ENCODE results near the gene FAM187B. TPM values are rescaled to one million over a fixed set of nuclear protein-coding genes. Genes with fewer than 3 reads are reported as not detected.

The FAM187B gene
- total RNA-seq, 6 experiments from 2014 or later: not detected

DNA sequence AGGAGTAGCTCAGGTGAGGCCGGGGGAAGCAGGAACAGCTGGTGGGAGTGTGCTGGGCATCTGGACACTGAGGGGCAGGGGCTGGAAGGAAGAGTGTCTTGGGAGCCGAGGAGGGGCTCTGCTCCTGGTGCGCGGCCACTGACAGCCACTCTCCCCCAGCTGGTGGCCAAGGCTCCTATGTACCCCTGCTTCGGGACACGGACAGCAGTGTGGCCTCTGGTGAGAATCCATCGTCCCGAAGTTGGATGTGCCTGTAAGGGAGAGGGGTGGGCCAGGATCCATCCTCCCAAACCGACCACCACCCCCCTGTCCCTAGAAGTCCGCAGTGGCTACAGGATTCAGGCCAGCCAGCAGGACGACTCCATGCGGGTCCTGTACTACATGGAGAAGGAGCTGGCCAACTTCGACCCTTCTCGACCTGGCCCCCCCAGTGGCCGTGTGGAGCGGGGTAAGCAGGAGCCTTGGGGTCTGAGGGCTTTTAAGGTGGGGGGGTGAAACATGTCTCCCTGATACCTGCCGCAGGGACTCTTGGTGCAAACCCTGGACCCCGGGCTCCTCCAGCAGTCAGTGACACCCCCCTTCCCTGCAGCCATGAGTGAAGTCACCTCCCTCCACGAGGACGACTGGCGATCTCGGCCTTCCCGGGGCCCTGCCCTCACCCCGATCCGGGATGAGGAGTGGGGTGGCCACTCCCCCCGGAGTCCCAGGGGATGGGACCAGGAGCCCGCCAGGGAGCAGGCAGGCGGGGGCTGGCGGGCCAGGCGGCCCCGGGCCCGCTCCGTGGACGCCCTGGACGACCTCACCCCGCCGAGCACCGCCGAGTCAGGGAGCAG, 38.2 kb upstream of the FAM187B start:
- Histone ChIP-seq H3K9me3 (no peaks in the 10 kb centered on the region), H3K4me3 (peak overlapping the region; percentile 73 to 86 (median 79)), H3K4me1 (peaks cover 0 to 30% (median 10%) of the 10 kb centered on the region in 4 donors), H3K27me3 (no peaks in the 10 kb centered on the region), H3K36me3 (peaks cover 0 to 11% (median 7%) of the 10 kb centered on the region in 4 donors), H3K27ac (peak overlapping the region; percentile 79 to 92 (median 92))
- peak; percentile 0 to 2 (median 1) for ATAC-seq
- TF ChIP-seq, protein P1, sequence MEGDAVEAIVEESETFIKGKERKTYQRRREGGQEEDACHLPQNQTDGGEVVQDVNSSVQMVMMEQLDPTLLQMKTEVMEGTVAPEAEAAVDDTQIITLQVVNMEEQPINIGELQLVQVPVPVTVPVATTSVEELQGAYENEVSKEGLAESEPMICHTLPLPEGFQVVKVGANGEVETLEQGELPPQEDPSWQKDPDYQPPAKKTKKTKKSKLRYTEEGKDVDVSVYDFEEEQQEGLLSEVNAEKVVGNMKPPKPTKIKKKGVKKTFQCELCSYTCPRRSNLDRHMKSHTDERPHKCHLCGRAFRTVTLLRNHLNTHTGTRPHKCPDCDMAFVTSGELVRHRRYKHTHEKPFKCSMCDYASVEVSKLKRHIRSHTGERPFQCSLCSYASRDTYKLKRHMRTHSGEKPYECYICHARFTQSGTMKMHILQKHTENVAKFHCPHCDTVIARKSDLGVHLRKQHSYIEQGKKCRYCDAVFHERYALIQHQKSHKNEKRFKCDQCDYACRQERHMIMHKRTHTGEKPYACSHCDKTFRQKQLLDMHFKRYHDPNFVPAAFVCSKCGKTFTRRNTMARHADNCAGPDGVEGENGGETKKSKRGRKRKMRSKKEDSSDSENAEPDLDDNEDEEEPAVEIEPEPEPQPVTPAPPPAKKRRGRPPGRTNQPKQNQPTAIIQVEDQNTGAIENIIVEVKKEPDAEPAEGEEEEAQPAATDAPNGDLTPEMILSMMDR (IDR thresholded peaks at IDR 0.05): no peak
- TF ChIP-seq POLR2A (IDR thresholded peaks at IDR 0.05): no peak
- WGBS (ENCODE audit: insufficient coverage, low coverage, low lambda C conversion rate, missing lambda C conversion rate): 10% methylated on average over 4 of the region's 39 CpGs
- intact Hi-C loops (cut with DNase I): no loop called here
- DNase-seq: peak in 1 of 3 donors; percentile 56

DNA sequence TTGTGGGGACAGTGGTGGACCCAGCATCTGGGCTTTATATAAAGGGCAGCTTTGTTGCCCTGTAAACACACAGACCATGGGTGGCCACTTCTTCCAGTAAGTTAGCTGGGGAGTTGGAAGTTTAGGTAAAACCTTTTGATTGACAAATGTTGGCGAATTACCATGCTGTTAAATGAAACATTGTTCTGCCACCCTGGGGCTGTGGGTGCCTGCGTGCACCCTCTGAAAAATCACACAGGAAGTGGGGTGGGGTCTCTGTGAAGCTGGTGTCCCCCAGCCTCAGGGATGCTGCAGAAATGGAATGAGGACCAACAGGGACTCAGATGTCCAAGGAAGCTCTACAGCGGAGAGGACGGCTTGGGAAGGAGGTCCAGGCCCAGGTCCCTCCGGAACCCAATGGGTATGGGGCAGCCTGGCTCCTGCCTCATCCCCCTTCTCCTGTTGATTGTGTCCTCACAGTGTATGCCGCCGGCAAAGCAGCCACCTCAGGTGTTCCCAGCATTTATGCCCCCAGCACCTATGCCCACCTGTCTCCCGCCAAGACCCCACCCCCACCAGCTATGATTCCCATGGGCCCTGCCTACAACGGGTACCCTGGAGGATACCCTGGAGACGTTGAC, 37.5 kb upstream of the FAM187B start:
- intact Hi-C loops (cut with DNase I): no loop called here
- DNase-seq: no peak
- Histone ChIP-seq H3K4me3 (no peak overlapping the region), H3K9me3 (no peaks in the 10 kb centered on the region), H3K27me3 (no peaks in the 10 kb centered on the region), H3K27ac (no peak overlapping the region), H3K36me3 (peaks cover 0 to 11% (median 3%) of the 10 kb centered on the region in 4 donors), H3K4me1 (peaks cover 0 to 23% (median 7%) of the 10 kb centered on the region in 4 donors)
- ATAC-seq: no peak
- WGBS (ENCODE audit: insufficient coverage, low coverage, low lambda C conversion rate, missing lambda C conversion rate): 89% methylated on average over 3 of the region's 10 CpGs
- TF ChIP-seq, protein P1 (IDR thresholded peaks at IDR 0.05): no peak
- TF ChIP-seq POLR2A (IDR thresholded peaks at IDR 0.05): no peak

DNA sequence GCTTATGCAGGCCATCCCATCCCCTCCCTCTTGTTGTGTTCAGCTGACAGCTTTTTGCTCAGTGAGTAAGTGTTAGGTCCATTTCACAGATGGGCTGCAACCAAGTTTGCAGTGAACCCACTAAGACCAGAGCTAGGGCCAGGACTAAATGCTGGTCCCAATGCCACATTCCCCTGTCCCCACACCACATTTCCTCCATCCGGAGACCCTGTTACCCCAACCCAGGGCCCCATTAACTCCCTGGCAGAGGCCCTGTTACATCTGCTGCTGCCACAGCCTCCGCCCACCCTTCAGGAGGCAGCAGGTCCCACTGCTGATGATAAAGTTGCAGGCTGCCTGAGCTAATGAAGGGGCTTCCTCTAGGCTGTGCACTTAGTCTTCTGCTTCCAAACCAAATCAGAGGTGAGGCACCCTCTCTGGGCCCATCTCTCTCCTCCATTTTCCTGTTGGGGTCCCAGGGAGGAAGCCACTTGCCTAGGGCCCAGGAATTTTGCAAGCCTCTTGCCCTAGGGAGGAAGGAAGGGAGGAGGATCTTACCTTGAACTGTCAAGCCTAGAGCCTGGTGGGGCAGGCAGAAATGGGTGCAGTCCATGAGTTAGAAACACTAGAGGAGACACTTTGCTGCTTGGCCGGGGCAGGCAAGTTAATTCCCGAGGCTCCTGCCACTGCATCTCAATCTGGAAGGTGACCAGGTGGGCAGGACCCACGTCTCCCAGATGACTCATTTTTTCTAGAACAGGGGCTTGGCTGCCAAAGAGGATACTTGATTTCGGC, 36.8 kb upstream of the FAM187B start:
- intact Hi-C loops (cut with DNase I): no loop called here
- DNase-seq: peak in 1 of 3 donors; percentile 43

More for the DNA sequence above, 36.8 kb upstream of the FAM187B start:
- ATAC-seq: no peak
- Histone ChIP-seq H3K4me3 (no peak overlapping the region), H3K27me3 (no peaks in the 10 kb centered on the region), H3K27ac (no peak overlapping the region), H3K9me3 (no peaks in the 10 kb centered on the region), H3K36me3 (peaks cover 0 to 11% (median 0%) of the 10 kb centered on the region in 4 donors), H3K4me1 (peaks cover 0 to 19% (median 3%) of the 10 kb centered on the region in 4 donors)
- WGBS (ENCODE audit: insufficient coverage, low coverage, low lambda C conversion rate, missing lambda C conversion rate): 36% methylated on average over 4 of the region's 6 CpGs
- no peak for TF ChIP-seq POLR2A (IDR thresholded peaks at IDR 0.05)
- TF ChIP-seq, protein P1 (IDR thresholded peaks at IDR 0.05): no peak

Measured in right lobe of liver (tissue), 6 donors.